BJ (cell line): ENCODE data around the gene SUCLG1. TPM values are rescaled to one million over a fixed set of nuclear protein-coding genes. Genes with fewer than 3 reads are reported as not detected.

ENCODE experiments used
- CTCF ChIA-PET: fragments of 350-600 bp; formaldehyde crosslinking; extraction: SDS; loops from one replicate; lab custom pipeline; 2021; ENCODE audit warnings: antibody characterized with exemption, inconsistent platforms; lab: Yijun Ruan, JAX
- POLR2A ChIA-PET: fragments of 300-600 bp; sonication (Branson Sonifier 250); formaldehyde crosslinking; extraction: SDS; loops from one replicate; lab custom pipeline; 2021; ENCODE audit warnings: antibody characterized with exemption; lab: Charles Lee
- DNase-seq: peaks from one replicate; pipeline ENCODE4 v3.0.0-alpha.2; 2011; ENCODE audit warnings: low read depth
- H3K27me3 ChIP-seq: 2 replicates; pipeline ENCODE4 v1.6.0; 2011; ENCODE audit warnings: low read length; ENCODE audit not compliant: control insufficient read depth, insufficient read depth
- H3K36me3 ChIP-seq: 2 replicates; pipeline ENCODE4 v1.5.1; 2011; ENCODE audit warnings: low read length; ENCODE audit not compliant: control insufficient read depth, insufficient read depth
- H3K4me3 ChIP-seq: 2 replicates; pipeline ENCODE4 v1.5.1; 2011; ENCODE audit warnings: low read depth, mild to moderate bottlenecking, control low read depth, low read length
- CTCF ChIP-seq: IDR thresholded peaks from 2 replicates; pipeline ENCODE4 v1.5.1; 2011; ENCODE audit warnings: low read depth, mild to moderate bottlenecking, control low read depth, inconsistent platforms, low read length, moderate library complexity; ENCODE audit not compliant: insufficient read depth
- polyA plus RNA-seq: library from polyadenylated mRNA; depleted of rRNA; stranded (reverse); fragments of >200 nt; gene quantifications from 2 replicates; pipeline ENCODE4 v1.2.3, GENCODE V29; 2011

SUCLG1 gene
- polyA plus RNA-seq, 1 experiment: 34.3 TPM

- Histone ChIP-seq H3K36me3 (peaks cover 3% of the 10 kb centered on the region; the same call in 1 of the 2 replicates), H3K4me3 (no peak overlapping the region), H3K27me3 (no peaks in the 10 kb centered on the region)
- TF ChIP-seq CTCF: no peak
- no peak for DNase-seq
- CTCF ChIA-PET: no interaction called here
- POLR2A ChIA-PET: interaction anchor here (0.6 kb wide), 1 partner anchor 9 kb away, joined by 5 read pairs; no protein-coding TSS in a partner anchor
Measured at GRCh38 chr2:84441505-84441904, 17.6 kb downstream of the SUCLG1 start.

GRCh38 chr2:84441036-84441435 is 18.0 kb downstream of the SUCLG1 start:
- DNase-seq: no peak
- Histone ChIP-seq H3K4me3 (no peak overlapping the region), H3K36me3 (peaks cover 3% of the 10 kb centered on the region; the same call in 1 of the 2 replicates), H3K27me3 (no peaks in the 10 kb centered on the region)
- CTCF ChIA-PET: no interaction called here
- POLR2A ChIA-PET: no interaction called here
- TF ChIP-seq CTCF: no peak

- peaks cover 9% of the 10 kb centered on the region for H3K36me3 ChIP-seq
- CTCF ChIA-PET: no interaction called here
- no peak overlapping the region for H3K4me3 ChIP-seq
- TF ChIP-seq CTCF: no peak
- H3K27me3 ChIP-seq: no peaks in the 10 kb centered on the region
- POLR2A ChIA-PET: no interaction called here
- DNase-seq: no peak
Measured at GRCh38 chr2:84435345-84436025, 23.6 kb downstream of the SUCLG1 start.

GRCh38 chr2:84429328-84429727 is 29.8 kb downstream of the SUCLG1 start:
- DNase-seq: no peak
- CTCF ChIA-PET: no interaction called here

More at GRCh38 chr2:84429328-84429727, 29.8 kb downstream of the SUCLG1 start:
- Histone ChIP-seq H3K36me3 (peaks cover 14% of the 10 kb centered on the region), H3K27me3 (no peaks in the 10 kb centered on the region), H3K4me3 (no peak overlapping the region)
- POLR2A ChIA-PET: no interaction called here
- TF ChIP-seq CTCF: no peak
